Smooth muscle cell (in vitro differentiated cells): ENCODE measurements around the gene ABHD1. TPM values are rescaled to one million over a fixed set of nuclear protein-coding genes. Genes with fewer than 3 reads are reported as not detected.

Source experiments
- DNase-seq: peaks from one replicate; lab custom pipeline; 2025; ENCODE audit not compliant: unreplicated experiment; lab: John Stamatoyannopoulos, UW
- H2AFZ ChIP-seq: fragments of 200-600 bp; sonication (generic); 2 replicates; pipeline ENCODE4 v1.6.0; 2016; ENCODE audit warnings: antibody characterized with exemption, low read depth, mild to moderate bottlenecking
- H3F3A ChIP-seq: fragments of 200-600 bp; sonication (generic); 2 replicates; pipeline ENCODE4 v1.6.0; 2017; ENCODE audit warnings: antibody characterized with exemption, low read depth
- H3K27ac ChIP-seq: fragments of 200-600 bp; sonication (generic); 2 replicates; pipeline ENCODE4 v1.5.1; 2016; ENCODE audit warnings: low read depth, mild to moderate bottlenecking
- H3K27me3 ChIP-seq: fragments of 200-600 bp; sonication (generic); 2 replicates; pipeline ENCODE4 v1.6.1; 2016; ENCODE audit warnings: low read depth, mild to moderate bottlenecking
- H3K36me3 ChIP-seq: fragments of 200-600 bp; sonication (generic); 2 replicates; pipeline ENCODE4 v1.5.1; 2016; ENCODE audit warnings: low read depth
- H3K4me1 ChIP-seq: fragments of 200-600 bp; sonication (generic); 2 replicates; pipeline ENCODE4 v1.5.1; 2016; ENCODE audit warnings: low read depth
- H3K4me2 ChIP-seq: fragments of 200-600 bp; sonication (generic); 2 replicates; pipeline ENCODE4 v1.6.0; 2016; ENCODE audit warnings: mild to moderate bottlenecking
- H3K4me3 ChIP-seq: fragments of 200-600 bp; sonication (generic); 2 replicates; pipeline ENCODE4 v1.5.1; 2016; ENCODE audit warnings: mild to moderate bottlenecking
- H3K79me2 ChIP-seq: fragments of 200-600 bp; sonication (generic); 2 replicates; pipeline ENCODE4 v1.6.0; 2016; ENCODE audit warnings: low read depth, mild to moderate bottlenecking
- H3K9ac ChIP-seq: fragments of 200-600 bp; sonication (generic); 2 replicates; pipeline ENCODE4 v1.6.0; 2016; ENCODE audit warnings: low read depth
- H3K9me3 ChIP-seq: fragments of 200-600 bp; sonication (generic); replicated peaks from 2 replicates; pipeline ENCODE4 v1.5.1; 2016; ENCODE audit warnings: low read depth
- H4K20me1 ChIP-seq: fragments of 200-600 bp; sonication (generic); 2 replicates; pipeline ENCODE4 v1.6.0; 2016; ENCODE audit warnings: low read depth
- CTCF ChIP-seq: fragments of 200-600 bp; sonication (generic); IDR thresholded peaks from 2 replicates; pipeline ENCODE4 v1.5.1; 2017; ENCODE audit warnings: borderline replicate concordance, mild to moderate bottlenecking, antibody characterized with exemption; ENCODE audit not compliant: insufficient read depth, poor library complexity, severe bottlenecking
- WGBS: methylation state at CpG from one replicate; pipeline ENCODE4 v1.1.7; 2016; ENCODE audit warnings: low lambda C conversion rate; 5-methylcytosine and 5-hydroxymethylcytosine counted together
- polyA plus RNA-seq: library from polyadenylated mRNA; unstranded; fragments of >200 nt; fragmentation: Nextera tagmentation; extraction: Ambion mirVana; gene quantifications from 2 replicates; pipeline ENCODE4 v1.2.1, GENCODE V29; 2016
- total RNA-seq: library from RNA; depleted of rRNA; stranded (reverse); fragments of >200 nt; gene quantifications from 2 replicates; pipeline ENCODE4 v1.2.3, GENCODE V29; 2014

Gene ABHD1
- total and polyA plus RNA-seq, 2 experiments from 2014 or later, result not detected

- Histone ChIP-seq H3K79me2 (peaks cover 17% of the 10 kb centered on the region), H3K9ac (no peak overlapping the region), H3K27me3 (no peaks in the 10 kb centered on the region), H3K27ac (no peak overlapping the region), H3K4me2 (no peak overlapping the region), H3K4me1 (peaks cover 6% of the 10 kb centered on the region), H3K9me3 (no peaks in the 10 kb centered on the region), H4K20me1 (peaks cover 14% of the 10 kb centered on the region), H3F3A (no peaks in the 10 kb centered on the region), H2AFZ (no peak overlapping the region), H3K36me3 (no peaks in the 10 kb centered on the region), H3K4me3 (no peak overlapping the region)
- WGBS, result 95% methylated on average over 19 of the region's 21 CpGs
- TF ChIP-seq CTCF, result no peak
- DNase-seq, result no peak
Observed at GRCh38 chr2:27137322-27137935, 13.8 kb downstream of the ABHD1 start.

DNA sequence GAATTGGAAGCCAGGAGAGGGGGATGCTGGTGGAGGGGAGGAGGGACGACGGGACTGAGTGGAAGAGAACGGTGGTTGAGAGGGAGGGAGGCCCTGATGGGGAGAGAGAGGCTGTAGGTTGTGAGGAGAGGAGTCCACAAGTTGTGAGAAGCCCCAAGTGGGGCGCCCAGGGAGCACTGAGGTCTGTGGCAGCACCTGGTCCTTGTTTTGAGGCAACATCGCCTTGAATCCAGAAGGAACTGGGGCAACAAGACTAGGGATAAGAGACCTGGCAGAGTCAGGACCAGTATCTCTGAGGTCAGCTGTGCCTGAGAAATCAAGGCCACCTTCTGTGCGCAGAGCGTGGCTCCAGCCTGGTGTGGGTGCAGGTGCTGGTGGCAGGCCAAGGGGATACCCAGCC, 14.5 kb downstream of the ABHD1 start:
- H3F3A ChIP-seq, result no peaks in the 10 kb centered on the region
- WGBS, result 91% methylated on average over 7 of the region's 7 CpGs
- H2AFZ ChIP-seq, result no peak overlapping the region
- H3K27me3 ChIP-seq, result peaks cover 3% of the 10 kb centered on the region
- no peak overlapping the region for H3K9ac ChIP-seq
- TF ChIP-seq CTCF, result no peak
- H3K9me3 ChIP-seq, result no peaks in the 10 kb centered on the region
- DNase-seq, result no peak
- no peak overlapping the region for H3K4me3 ChIP-seq
- H3K27ac ChIP-seq, result no peak overlapping the region
- H3K36me3 ChIP-seq, result no peaks in the 10 kb centered on the region
- H3K79me2 ChIP-seq, result peaks cover 10% of the 10 kb centered on the region
- peaks cover 7% of the 10 kb centered on the region for H4K20me1 ChIP-seq
- peaks cover 6% of the 10 kb centered on the region for H3K4me1 ChIP-seq
- H3K4me2 ChIP-seq, result no peak overlapping the region

GRCh38 chr2:27139310-27139709, 15.7 kb downstream of the ABHD1 start, which contains the start of gene PRR30:
TSS of gene PRR30 (minus strand) at chr2:27139410. CDS start at chr2:27138329, 1,081 bp downstream.
- Histone ChIP-seq H2AFZ (no peak within 1 kb of the TSS), H3K36me3 (no peaks in the 10 kb centered on the region), H3K4me3 (no peak within 1 kb of the TSS), H4K20me1 (no peaks in the 10 kb centered on the region), H3K27me3 (peaks cover 7% of the 10 kb centered on the region), H3K27ac (no peak within 1 kb of the TSS), H3K9ac (no peak within 1 kb of the TSS), H3K4me2 (no peak within 1 kb of the TSS), H3K79me2 (no peaks in the 10 kb centered on the region), H3F3A (no peaks in the 10 kb centered on the region), H3K4me1 (no peaks in the 10 kb centered on the region), H3K9me3 (no peaks in the 10 kb centered on the region)
- no peak for TF ChIP-seq CTCF
- 88% methylated on average over 4 of the region's 4 CpGs for WGBS
- no peak for DNase-seq

GRCh38 chr2:27143285-27143684, 19.7 kb downstream of the ABHD1 start:
- H3K27me3 ChIP-seq, result peaks cover 7% of the 10 kb centered on the region
- no peak overlapping the region for H2AFZ ChIP-seq
- no peak overlapping the region for H3K9ac ChIP-seq
- no peak overlapping the region for H3K4me2 ChIP-seq
- H4K20me1 ChIP-seq, result no peaks in the 10 kb centered on the region
- WGBS, result 84% methylated on average over 1 of the region's 1 CpG
- no peaks in the 10 kb centered on the region for H3K36me3 ChIP-seq
- no peaks in the 10 kb centered on the region for H3K4me1 ChIP-seq
- DNase-seq, result no peak
- H3K79me2 ChIP-seq, result no peaks in the 10 kb centered on the region
- H3K9me3 ChIP-seq, result no peaks in the 10 kb centered on the region
- no peak overlapping the region for H3K4me3 ChIP-seq
- H3K27ac ChIP-seq, result no peak overlapping the region
- no peaks in the 10 kb centered on the region for H3F3A ChIP-seq
- no peak for TF ChIP-seq CTCF
